ENCODE measurements around the gene LCAT. TPM values are rescaled to one million over a fixed set of nuclear protein-coding genes. Genes with fewer than 3 reads are reported as not detected.
"Not testable (repeated sequence)": the region's sequence is repeated elsewhere in the genome, so short reads cannot be mapped to it uniquely, and the experiment has no call there.

LCAT gene
- total RNA-seq, 4 donors from 2014 or later: 10.8 to 25.8 (median 15.9) TPM

DNA sequence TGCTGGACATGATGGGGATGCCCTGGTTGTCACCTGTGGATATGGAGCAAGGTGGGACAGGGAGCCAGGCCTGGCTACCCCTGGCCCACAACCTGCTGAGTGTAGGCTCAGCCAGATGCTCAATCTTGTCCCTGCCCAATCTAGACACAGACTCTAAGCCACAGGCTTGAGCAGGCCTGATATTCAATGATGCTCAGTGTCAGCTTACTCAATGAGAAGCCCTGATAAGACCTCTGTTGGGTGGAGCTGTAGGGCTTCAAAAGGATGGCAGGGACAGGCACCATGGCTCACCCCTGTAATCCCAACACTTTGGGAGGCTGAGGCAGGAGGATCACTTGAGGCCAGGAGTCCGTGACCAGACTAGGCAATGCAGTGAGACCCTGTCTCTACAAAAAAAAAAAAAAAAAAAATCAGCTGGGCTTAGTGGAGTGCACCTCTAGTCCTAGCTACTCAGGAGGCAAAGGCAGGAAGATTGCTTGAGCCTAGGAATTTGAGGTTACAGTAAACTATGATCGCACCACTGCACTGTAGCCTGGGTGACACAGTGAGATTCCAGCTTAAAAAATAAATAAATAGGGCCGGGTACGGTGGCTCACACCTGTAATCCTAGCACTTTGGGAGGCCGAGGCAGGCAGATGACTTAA, 3.4 kb downstream of the LCAT start:
- ATAC-seq: no peak
- Histone ChIP-seq H3K4me3 (no peak overlapping the region), H3K9me3 (no peaks in the 10 kb centered on the region), H3K27ac (peak overlapping the region in 2 of 4 donors; percentile 8 to 79), H3K27me3 (no peaks in the 10 kb centered on the region), H3K36me3 (peaks cover 0 to 58% of the 10 kb centered on the region in 2 donors), H3K4me1 (peaks cover 0 to 62% (median 24%) of the 10 kb centered on the region in 3 donors)
- 84 to 100% methylated on average over 1 to 5 of the region's 5 CpGs for WGBS, 2 donors (ENCODE audit: low coverage in 1 of 2)
- TF ChIP-seq EP300 (IDR thresholded peaks at IDR 0.05) (no peak), POLR2A (IDR thresholded peaks at IDR 0.05) (no peak), CTCF (IDR thresholded peaks at IDR 0.05) (no peak), POLR2AphosphoS5 (IDR thresholded peaks at IDR 0.05) (no peak)

DNA sequence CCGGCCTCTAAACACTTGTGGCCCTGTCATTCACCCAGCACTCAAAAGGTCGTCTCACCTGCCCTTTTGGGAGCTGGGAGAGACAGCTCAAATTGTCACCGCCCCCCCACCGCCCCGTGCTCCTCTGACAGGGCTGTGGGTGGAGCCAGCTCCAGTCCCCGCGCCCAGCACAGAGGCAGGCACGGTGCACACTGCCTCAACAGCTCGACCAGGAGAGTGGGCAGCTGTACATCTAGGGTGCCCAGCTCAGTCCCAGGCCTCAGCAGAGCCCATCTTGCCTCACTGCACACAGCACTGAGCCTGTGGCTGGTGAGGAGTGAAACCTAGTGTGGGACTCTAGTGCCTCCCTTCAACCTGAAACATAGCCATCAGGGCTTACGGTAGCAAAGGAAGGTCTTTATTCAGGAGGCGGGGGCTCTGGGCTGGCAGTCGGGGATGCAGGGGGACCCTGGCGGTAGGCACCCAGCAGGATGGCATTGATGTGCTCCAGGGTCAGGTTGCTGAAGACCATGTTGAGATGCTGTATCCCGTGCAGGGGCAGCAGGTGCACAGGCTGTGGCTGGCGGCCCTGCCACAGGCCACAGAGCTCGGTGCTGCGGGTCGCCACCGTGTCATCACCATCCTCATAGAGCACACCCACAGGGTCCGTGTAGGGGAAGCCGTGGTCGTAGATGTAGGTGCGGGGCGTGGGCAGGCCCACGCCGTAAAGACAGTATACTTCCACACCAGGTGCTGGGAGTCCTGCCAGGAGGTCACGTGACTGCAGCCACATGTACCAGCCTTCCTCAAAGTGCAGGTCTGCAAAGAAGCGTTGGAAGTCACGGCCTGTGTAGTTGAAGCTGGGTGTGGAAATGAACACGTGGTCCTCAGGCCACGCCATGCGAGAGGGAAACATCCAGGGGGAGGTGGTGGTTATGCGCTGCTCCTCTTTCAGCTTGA, 4.1 kb downstream of the LCAT start:
- H3K27ac ChIP-seq: peak overlapping the region in 2 of 4 donors; percentile 8 to 18
- ATAC-seq: no peak
- H3K27me3 ChIP-seq: no peaks in the 10 kb centered on the region
- TF ChIP-seq POLR2A (IDR thresholded peaks at IDR 0.05) (no peak), POLR2AphosphoS5 (IDR thresholded peaks at IDR 0.05) (peak; percentile 11)
- H3K4me3 ChIP-seq: no peak overlapping the region
- peaks cover 0 to 61% (median 24%) of the 10 kb centered on the region in 3 donors for H3K4me1 ChIP-seq
- WGBS, 2 donors (ENCODE audit: low coverage in 1 of 2): 60% methylated on average over 10 of the region's 33 CpGs; no CpG with 5 or more reads in 1 of the 2 donors
- no peaks in the 10 kb centered on the region for H3K9me3 ChIP-seq
- H3K36me3 ChIP-seq: peaks cover 0 to 51% of the 10 kb centered on the region in 2 donors

DNA sequence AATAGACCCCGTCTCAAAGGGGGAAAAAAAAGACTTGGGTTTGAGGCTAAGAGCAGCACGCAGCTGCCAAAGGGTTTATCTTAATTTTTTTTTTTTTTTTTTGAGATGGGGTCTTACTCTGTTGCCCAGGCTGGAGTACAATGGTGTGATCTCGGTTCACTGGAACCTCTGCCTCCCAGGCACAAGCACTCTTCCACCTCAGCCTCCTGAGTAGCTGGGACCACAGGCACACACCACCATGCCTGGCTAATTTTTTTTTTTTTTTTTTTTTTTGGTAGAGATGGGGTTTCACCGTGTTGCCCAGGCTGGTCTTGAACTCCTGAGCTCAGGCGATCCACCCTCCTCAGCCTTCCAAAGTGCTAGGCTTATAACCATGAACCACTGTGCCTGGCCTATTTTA, 6.2 kb downstream of the LCAT start:
- H3K4me1 ChIP-seq: peaks cover 0 to 51% (median 12%) of the 10 kb centered on the region in 3 donors
- peak overlapping the region in 2 of 4 donors; percentile 91 to 93 for H3K27ac ChIP-seq
- H3K9me3 ChIP-seq, H3K4me3 ChIP-seq, H3K27me3 ChIP-seq, ATAC-seq: not testable (repeated sequence)
- 88% methylated on average over 1 to 4 of the region's 5 CpGs for WGBS, 2 donors (ENCODE audit: low coverage in 1 of 2)
- H3K36me3 ChIP-seq: peaks cover 0 to 43% of the 10 kb centered on the region in 2 donors

GRCh38 chr16:67936880-67937605, 6.9 kb downstream of the LCAT start:
- no peak for ATAC-seq

More at GRCh38 chr16:67936880-67937605, 6.9 kb downstream of the LCAT start:
- Histone ChIP-seq H3K9me3 (no peaks in the 10 kb centered on the region), H3K27me3 (no peaks in the 10 kb centered on the region), H3K4me3 (peak overlapping the region; percentile 49 to 94), H3K36me3 (peaks cover 0 to 43% of the 10 kb centered on the region in 2 donors), H3K4me1 (peaks cover 0 to 44% (median 12%) of the 10 kb centered on the region in 3 donors), H3K27ac (peak overlapping the region; percentile 26 to 94 (median 92))
- WGBS, 2 donors (ENCODE audit: low coverage in 1 of 2): 0 to 33% methylated on average over 3 of the region's 6 CpGs
- TF ChIP-seq CTCF (IDR thresholded peaks at IDR 0.05): no peak
- TF ChIP-seq POLR2AphosphoS5 (IDR thresholded peaks at IDR 0.05): no peak
- no peak for TF ChIP-seq POLR2A (IDR thresholded peaks at IDR 0.05)
- TF ChIP-seq EP300 (IDR thresholded peaks at IDR 0.05): no peak

Measured in gastroesophageal sphincter (tissue), 4 donors.